ENCODE data around the gene NXF1. TPM values are rescaled to one million over a fixed set of nuclear protein-coding genes. Genes with fewer than 3 reads are reported as not detected.
"Not testable (repeated sequence)": the region's sequence is repeated elsewhere in the genome, so short reads cannot be mapped to it uniquely, and the experiment has no call there.

The NXF1 gene
- total and polyA plus RNA-seq, 5 donors: 40.3 to 56.4 (median 46.7) TPM

GRCh38 chr11:62752994-62753735 is 52.1 kb downstream of the NXF1 start:
- no peaks in the 10 kb centered on the region for H3K27me3 ChIP-seq (ENCODE audit: control insufficient read depth, insufficient read depth)
- intact Hi-C loops (cut with DNase I): no loop called here
- peak overlapping the region; percentile 83 for H3K27ac ChIP-seq (ENCODE audit: low read length)
- DNase-seq: peak in 1 of 3 donors; percentile 59
- peak overlapping the region; percentile 74 for H3K4me3 ChIP-seq (ENCODE audit: low read length)
- no peak for ATAC-seq
- H3K4me1 ChIP-seq (ENCODE audit: control insufficient read depth, insufficient read depth, low read length): peaks cover 5% of the 10 kb centered on the region
- 80% methylated on average over 15 of the region's 15 CpGs for WGBS
- no peaks in the 10 kb centered on the region for H3K9me3 ChIP-seq (ENCODE audit: control insufficient read depth, low read length)

GRCh38 chr11:62752177-62752785 is 53.0 kb downstream of the NXF1 start:
- intact Hi-C loops (cut with DNase I): no loop called here
- WGBS: 96% methylated on average over 14 of the region's 14 CpGs

GRCh38 chr11:62749931-62750330 is 55.3 kb downstream of the NXF1 start:
- ATAC-seq; intact Hi-C loops (cut with DNase I); H3K9me3 ChIP-seq (ENCODE audit: control insufficient read depth, low read length); H3K27me3 ChIP-seq (ENCODE audit: control insufficient read depth, insufficient read depth); H3K27ac ChIP-seq (ENCODE audit: low read length); DNase-seq; H3K4me3 ChIP-seq (ENCODE audit: low read length); H3K4me1 ChIP-seq (ENCODE audit: control insufficient read depth, insufficient read depth, low read length): not testable (repeated sequence)
- WGBS: 96% methylated on average over 5 of the region's 5 CpGs

More at GRCh38 chr11:62752177-62752785, 53.0 kb downstream of the NXF1 start:
- H3K4me1 ChIP-seq (ENCODE audit: control insufficient read depth, insufficient read depth, low read length): peaks cover 5% of the 10 kb centered on the region
- H3K27me3 ChIP-seq (ENCODE audit: control insufficient read depth, insufficient read depth): no peaks in the 10 kb centered on the region
- no peaks in the 10 kb centered on the region for H3K9me3 ChIP-seq (ENCODE audit: control insufficient read depth, low read length)
- no peak for DNase-seq
- no peak for ATAC-seq
- H3K4me3 ChIP-seq (ENCODE audit: low read length): no peak overlapping the region
- no peak overlapping the region for H3K27ac ChIP-seq (ENCODE audit: low read length)

- intact Hi-C loops (cut with DNase I): no loop called here
- no peaks in the 10 kb centered on the region for H3K4me1 ChIP-seq (ENCODE audit: control insufficient read depth, insufficient read depth, low read length)
- no peaks in the 10 kb centered on the region for H3K9me3 ChIP-seq (ENCODE audit: control insufficient read depth, low read length)
- no peak overlapping the region for H3K27ac ChIP-seq (ENCODE audit: low read length)
- no peaks in the 10 kb centered on the region for H3K27me3 ChIP-seq (ENCODE audit: control insufficient read depth, insufficient read depth)
- ATAC-seq (no peak), DNase-seq (no peak)
- no peak overlapping the region for H3K4me3 ChIP-seq (ENCODE audit: low read length)
- WGBS: 73% methylated on average over 9 of the region's 9 CpGs
Measured at GRCh38 chr11:62747475-62748160, 57.6 kb downstream of the NXF1 start.

Small RNA genes within 50 kb of the gene (microRNA-seq; reads per million reads assigned to microRNA genes)
- gene MIR6514 (0.54 to 1.3 reads per million in 2 donors), gene MIR6748 (0 reads per million in 2 donors)

Other genes starting within 250 kb of the NXF1 start
- gene EEF1G, start 231.5 kb downstream of the NXF1 start, total RNA-seq: 1,000 to 10,000 TPM in 1 of 4 donors, 100 to 1,000 TPM in 3; 807 to 1,060 (median 897) TPM
- 770 TPM for gene EEF1G, start 231.5 kb downstream of the NXF1 start, polyA plus RNA-seq
- gene TUT1, start 213.9 kb downstream of the NXF1 start, total RNA-seq: 10 to 100 TPM in 3 of 4 donors, 1 to 10 TPM in 1; 8.0 to 15.3 (median 11.5) TPM
- 10.7 TPM for gene TUT1, start 213.9 kb downstream of the NXF1 start, polyA plus RNA-seq
- gene MTA2, start 203.6 kb downstream of the NXF1 start, total RNA-seq: 10 to 100 TPM; 34.8 to 47.6 (median 38.3) TPM
- gene MTA2, start 203.6 kb downstream of the NXF1 start, polyA plus RNA-seq: 24.1 TPM
- 10 to 100 TPM; 23.5 to 33.3 (median 26.7) TPM for gene EML3, start 192.7 kb downstream of the NXF1 start, total RNA-seq
- gene EML3, start 192.7 kb downstream of the NXF1 start, polyA plus RNA-seq: 23.9 TPM
- gene ROM1, start 192.2 kb downstream of the NXF1 start, total RNA-seq: 1 to 10 TPM; 6.1 to 7.9 (median 6.6) TPM
- 7.9 TPM for gene ROM1, start 192.2 kb downstream of the NXF1 start, polyA plus RNA-seq
- gene B3GAT3, start 183.5 kb downstream of the NXF1 start, total RNA-seq: 10 to 100 TPM; 10.7 to 23.1 (median 16.7) TPM
- 18.7 TPM for gene B3GAT3, start 183.5 kb downstream of the NXF1 start, polyA plus RNA-seq
- 100 to 1,000 TPM; 112 to 137 (median 122) TPM for gene GANAB, start 158.8 kb downstream of the NXF1 start, total RNA-seq
- 66.5 TPM for gene GANAB, start 158.8 kb downstream of the NXF1 start, polyA plus RNA-seq
- 10 to 100 TPM; 10.4 to 13.3 (median 11.8) TPM for gene INTS5, start 152.1 kb downstream of the NXF1 start, total RNA-seq
- 6.1 TPM for gene INTS5, start 152.1 kb downstream of the NXF1 start, polyA plus RNA-seq
- 10 to 100 TPM; 30.6 to 41.1 (median 35.2) TPM for gene C11orf98, start 140.2 kb downstream of the NXF1 start, total RNA-seq
- 79.7 TPM for gene C11orf98, start 140.2 kb downstream of the NXF1 start, polyA plus RNA-seq
- gene CSKMT, start 140.1 kb downstream of the NXF1 start, total RNA-seq: 1 to 10 TPM; 6.6 to 9.5 (median 7.3) TPM
- 5.2 TPM for gene CSKMT, start 140.1 kb downstream of the NXF1 start, polyA plus RNA-seq
- gene UQCC3, start 133.8 kb downstream of the NXF1 start, total RNA-seq: 1 to 10 TPM; 5.2 to 8.6 (median 6.5) TPM
- 12.9 TPM for gene UQCC3, start 133.8 kb downstream of the NXF1 start, polyA plus RNA-seq
- 1 to 10 TPM; 3.2 to 5.8 (median 3.6) TPM for gene LBHD1, start 133.2 kb downstream of the NXF1 start, total RNA-seq
- 7.3 TPM for gene LBHD1, start 133.2 kb downstream of the NXF1 start, polyA plus RNA-seq
- gene UBXN1, start 126.4 kb downstream of the NXF1 start, total RNA-seq: 10 to 100 TPM; 76.6 to 95.7 (median 83.6) TPM
- 101 TPM for gene UBXN1, start 126.4 kb downstream of the NXF1 start, polyA plus RNA-seq
- gene LRRN4CL, start 115.9 kb downstream of the NXF1 start, total RNA-seq: 1 to 10 TPM; 1.4 to 3.3 (median 2.3) TPM
- 3.0 TPM for gene LRRN4CL, start 115.9 kb downstream of the NXF1 start, polyA plus RNA-seq
- 10 to 100 TPM; 20.0 to 27.6 (median 26.5) TPM for gene BSCL2, start 98.0 kb downstream of the NXF1 start, total RNA-seq
- gene BSCL2, start 98.0 kb downstream of the NXF1 start, polyA plus RNA-seq: 34.3 TPM
- gene GNG3, start 97.8 kb downstream of the NXF1 start, total RNA-seq: not detected
- 0.57 TPM for gene GNG3, start 97.8 kb downstream of the NXF1 start, polyA plus RNA-seq
- gene HNRNPUL2, start 78.0 kb downstream of the NXF1 start, total RNA-seq: 10 to 100 TPM; 29.3 to 37.2 (median 35.5) TPM
- gene HNRNPUL2, start 78.0 kb downstream of the NXF1 start, polyA plus RNA-seq: 33.2 TPM
- gene TTC9C, start 77.0 kb downstream of the NXF1 start, total RNA-seq: 10 to 100 TPM; 11.7 to 17.0 (median 14.6) TPM
- gene TTC9C, start 77.0 kb downstream of the NXF1 start, polyA plus RNA-seq: 18.4 TPM
- gene ZBTB3, start 51.3 kb downstream of the NXF1 start, total RNA-seq: 10 to 100 TPM in 2 of 4 donors, 1 to 10 TPM in 2; 7.8 to 14.5 (median 9.5) TPM
- 4.0 TPM for gene ZBTB3, start 51.3 kb downstream of the NXF1 start, polyA plus RNA-seq
- 10 to 100 TPM; 34.4 to 43.3 (median 37.4) TPM for gene POLR2G, start 43.9 kb downstream of the NXF1 start, total RNA-seq
- 51.1 TPM for gene POLR2G, start 43.9 kb downstream of the NXF1 start, polyA plus RNA-seq
- gene TAF6L, start 34.0 kb downstream of the NXF1 start, total RNA-seq: 10 to 100 TPM in 1 of 4 donors, 1 to 10 TPM in 3; 8.0 to 17.1 (median 9.6) TPM
- 10.4 TPM for gene TAF6L, start 34.0 kb downstream of the NXF1 start, polyA plus RNA-seq
- gene TMEM179B, start 18.0 kb downstream of the NXF1 start, total RNA-seq: 10 to 100 TPM; 19.2 to 21.8 (median 19.7) TPM
- gene TMEM179B, start 18.0 kb downstream of the NXF1 start, polyA plus RNA-seq: 29.7 TPM
- gene TMEM223, start 13.4 kb downstream of the NXF1 start, total RNA-seq: 10 to 100 TPM; 12.7 to 17.2 (median 16.3) TPM
- 29.5 TPM for gene TMEM223, start 13.4 kb downstream of the NXF1 start, polyA plus RNA-seq
- 10 to 100 TPM; 20.1 to 27.8 (median 21.8) TPM for gene STX5, start 26.6 kb upstream of the NXF1 start, total RNA-seq
- 14.4 TPM for gene STX5, start 26.6 kb upstream of the NXF1 start, polyA plus RNA-seq
- gene TEX54, start 27.4 kb upstream of the NXF1 start, total RNA-seq: not detected
- gene TEX54, start 27.4 kb upstream of the NXF1 start, polyA plus RNA-seq: not detected
- gene WDR74, start 34.1 kb upstream of the NXF1 start, total RNA-seq: 10 to 100 TPM; 24.8 to 28.7 (median 26.6) TPM
- gene WDR74, start 34.1 kb upstream of the NXF1 start, polyA plus RNA-seq: 17.9 TPM
- 10 to 100 TPM; 40.2 to 64.1 (median 40.5) TPM for gene SLC3A2, start 75.5 kb upstream of the NXF1 start, total RNA-seq
- 28.1 TPM for gene SLC3A2, start 75.5 kb upstream of the NXF1 start, polyA plus RNA-seq
- under 1 TPM in 2 of 4 donors, not detected in 2; 0.09 to 0.24 TPM for gene CHRM1, start 115.9 kb upstream of the NXF1 start, total RNA-seq
- gene CHRM1, start 115.9 kb upstream of the NXF1 start, polyA plus RNA-seq: 0.07 TPM
- gene SLC22A6, start 179.5 kb upstream of the NXF1 start, total RNA-seq: not detected
- not detected for gene SLC22A6, start 179.5 kb upstream of the NXF1 start, polyA plus RNA-seq
- not detected for gene SLC22A8, start 210.4 kb upstream of the NXF1 start, total RNA-seq
- not detected for gene SLC22A8, start 210.4 kb upstream of the NXF1 start, polyA plus RNA-seq

Data from right cardiac atrium (tissue), 5 donors.